ENCODE results near the gene MAP3K14. TPM values are rescaled to one million over a fixed set of nuclear protein-coding genes. Genes with fewer than 3 reads are reported as not detected.

Gene MAP3K14
- total and polyA plus RNA-seq, 2 of the 4 experiments (the other 2 are of a cell fraction), result 4.1 to 21.7 TPM

GRCh38 chr17:45293413-45294211 is 23.2 kb downstream of the MAP3K14 start:
- H3K9me1 ChIP-seq (ENCODE audit: insufficient read depth, low read length), result peaks cover 56% of the 10 kb centered on the region
- dilution Hi-C loops (cut with HindIII; ENCODE audit: low sequenced_read_pairs, unreplicated experiment) (no loop called here), in situ Hi-C loops (cut with MboI; ENCODE audit: low sequenced_read_pairs) (no loop called here), intact Hi-C loops (cut with micrococcal nuclease) (loop anchor here (5.0 kb wide), 1 partner anchor 94 kb away; no protein-coding TSS in a partner anchor)
- H2BK5ac ChIP-seq (ENCODE audit: low read depth, low read length, poor library complexity, severe bottlenecking), result peak overlapping the region; percentile 75
- no peaks in the 10 kb centered on the region for H3K27me3 ChIP-seq (ENCODE audit: control insufficient read depth, insufficient read depth, low read length)
- 50% methylated on average over 2 of the region's 10 CpGs; no CpG with 5 or more reads in 1 of the 2 experiments for WGBS, 2 experiments (ENCODE audit: extremely low coverage in 2 of 2, insufficient read length in 1 of 2)
- H2BK120ac ChIP-seq (ENCODE audit: low read depth, low read length), result peak overlapping the region; percentile 21
- peak overlapping the region; percentile 45 for H4K91ac ChIP-seq (ENCODE audit: insufficient read depth, low read depth, low read length)
- peak overlapping the region; percentile 34 for H3K4me2 ChIP-seq (ENCODE audit: low read depth, low read length)
- BruUV-seq (replicated peaks), result no TSS peak
- CTCF ChIA-PET, result interaction anchor here (0.9 to 1.6 kb wide), 5 partner anchors 11 to 92 kb away, joined by 3 to 7 read pairs (median 4); no protein-coding TSS in a partner anchor
- H4K8ac ChIP-seq (ENCODE audit: low read depth in 2 of 2, low read length in 2 of 2), result peak overlapping the region in 1 of 2 experiments; percentile 46; a peak in 2 of 4 replicates
- H3K36me3 ChIP-seq (ENCODE audit: control insufficient read depth, insufficient read depth, low read length), result peaks cover 23% of the 10 kb centered on the region
- H2AK5ac ChIP-seq (ENCODE audit: low read depth, low read length), result peak overlapping the region; percentile 83
- ATAC-seq (ENCODE audit: low read depth) (peak; percentile 83), DNase-seq (peak; percentile 91)
- peaks cover 38% of the 10 kb centered on the region for H3K4me1 ChIP-seq (ENCODE audit: control insufficient read depth, insufficient read depth, low read length)
- peak overlapping the region; percentile 3; the same call in 1 of the 2 replicates for H3K9ac ChIP-seq (ENCODE audit: low read depth, low read length)
- H3K4ac ChIP-seq (ENCODE audit: low read depth, low read length), result peak overlapping the region; percentile 71
- H3K14ac ChIP-seq (replicated peaks; ENCODE audit: low read depth, low read length), result peak overlapping the region; percentile 28
- peak overlapping the region; percentile 37 for H4K5ac ChIP-seq (ENCODE audit: low read depth, low read length)
- H3K18ac ChIP-seq (ENCODE audit: low read depth, low read length), result peak overlapping the region; percentile 64
- POLR2A ChIA-PET (ENCODE audit: unreplicated experiment), result no interaction called here
- H2AFZ ChIP-seq (replicated peaks; ENCODE audit: low read length, poor library complexity), result peak overlapping the region; percentile 48
- H3K23ac ChIP-seq (ENCODE audit: low read depth, low read length), result peak overlapping the region; percentile 50
- H2BK20ac ChIP-seq (ENCODE audit: low read depth, low read length), result peak overlapping the region; percentile 21
- peak overlapping the region; percentile 5; the same call in 1 of the 2 replicates for H3K56ac ChIP-seq (ENCODE audit: extremely low read depth, insufficient read depth, low read length)
- no peak overlapping the region for H3K4me3 ChIP-seq (ENCODE audit: insufficient read depth, low read depth, low read length)
- peaks cover 73% of the 10 kb centered on the region for H4K20me1 ChIP-seq (ENCODE audit: insufficient read depth, low read length)
- H2BK15ac ChIP-seq (ENCODE audit: low read depth, low read length), result peak overlapping the region; percentile 13; the same call in 1 of the 3 replicates
- peaks cover 45 to 84% of the 10 kb centered on the region in 2 experiments for H3K79me1 ChIP-seq (ENCODE audit: low read depth in 1 of 2, low read length in 2 of 2)
- peak overlapping the region; percentile 35 for H3K27ac ChIP-seq (ENCODE audit: insufficient read depth, low read length)
- peak overlapping the region; percentile 60 for H2AK9ac ChIP-seq (replicated peaks; ENCODE audit: low read depth, low read length, poor library complexity)
- no peaks in the 10 kb centered on the region for H3K9me3 ChIP-seq (ENCODE audit: control insufficient read depth, insufficient read depth, low read length)
- TF ChIP-seq MAFK (IDR thresholded peaks at IDR 0.05; ENCODE audit: low read depth, low read length), result peak; percentile 64; the same call in 1 of the 2 replicates
- peak; percentile 98 for TF ChIP-seq FOS (IDR thresholded peaks at IDR 0.05; ENCODE audit: low read depth, low read length)
- peak; percentile 32; the same call in 1 of the 2 replicates for TF ChIP-seq CTCF (conservative IDR thresholded peaks at IDR 0.05; ENCODE audit: low read depth, low read length)
- peak; percentile 60; the same call in 1 of the 2 replicates for TF ChIP-seq BHLHE40 (IDR thresholded peaks at IDR 0.05; ENCODE audit: low read depth, low read length)
- TF ChIP-seq USF2 (IDR thresholded peaks at IDR 0.05; ENCODE audit: low read depth, low read length), result no peak
- TF ChIP-seq POLR2A (IDR thresholded peaks at IDR 0.05; ENCODE audit: low read depth, low read length), result no peak
- no peak for TF ChIP-seq CEBPB (IDR thresholded peaks at IDR 0.05; ENCODE audit: low read depth, low read length)
- peak; percentile 29 for TF ChIP-seq RAD21 (IDR thresholded peaks at IDR 0.05; ENCODE audit: low read length)
- no peak for TF ChIP-seq MAZ (IDR thresholded peaks at IDR 0.05; ENCODE audit: borderline replicate concordance, low read depth, low read length)
- peak; percentile 49; the same call in 1 of the 2 replicates for TF ChIP-seq NFE2L2 (IDR thresholded peaks at IDR 0.05; ENCODE audit: low read depth, low read length)
- TF ChIP-seq SMC3 (IDR thresholded peaks at IDR 0.05; ENCODE audit: low read depth, low read length), result peak; percentile 37
- TF ChIP-seq RFX5 (IDR thresholded peaks at IDR 0.05; ENCODE audit: low read depth, low read length), result no peak
- TF ChIP-seq RCOR1 (IDR thresholded peaks at IDR 0.05; ENCODE audit: insufficient replicate concordance, low read length), result peak; percentile 65
- TF ChIP-seq CHD1 (IDR thresholded peaks at IDR 0.05; ENCODE audit: low read depth, low read length), result 0 out of 2 replicates have a peak, but pooled peaks have one; percentile 46
- TF ChIP-seq MXI1 (IDR thresholded peaks at IDR 0.05; ENCODE audit: borderline replicate concordance, low read depth, low read length), result 0 out of 2 replicates have a peak, but pooled peaks have one; percentile 48
